KOPT-K1 (cell line): ENCODE results near the gene ATP8B1.

Experiments used
- H3K27ac ChIP-seq: fragments of 200-600 bp; sonication (generic); 2 replicates; pipeline ENCODE4 v1.5.1; 2016; ENCODE audit warnings: antibody characterized with exemption, mild to moderate bottlenecking, low read depth, low read length; ENCODE audit not compliant: poor library complexity, severe bottlenecking
- H3K36me3 ChIP-seq: fragments of 200-600 bp; sonication (generic); 2 replicates; pipeline ENCODE4 v1.5.1; 2017; ENCODE audit warnings: antibody characterized with exemption, mild to moderate bottlenecking, low read length, moderate library complexity; ENCODE audit not compliant: insufficient read depth
- H3K9me3 ChIP-seq: fragments of 200-600 bp; sonication (generic); 2 replicates; pipeline ENCODE4 v1.5.1; 2017; ENCODE audit warnings: antibody characterized with exemption, low read length, mild to moderate bottlenecking; ENCODE audit not compliant: insufficient read depth, poor library complexity, severe bottlenecking

ATP8B1 gene

GRCh38 chr18:57635003-57635822 is 167.9 kb downstream of the ATP8B1 start:
- Histone ChIP-seq H3K9me3 (no peaks in the 10 kb centered on the region), H3K36me3 (peaks cover 4% of the 10 kb centered on the region; the same call in 1 of the 2 replicates), H3K27ac (no peak overlapping the region)

GRCh38 chr18:57631697-57632096 is 171.4 kb downstream of the ATP8B1 start:
- no peaks in the 10 kb centered on the region for H3K36me3 ChIP-seq
- peak overlapping the region; percentile 58 for H3K27ac ChIP-seq
- no peaks in the 10 kb centered on the region for H3K9me3 ChIP-seq

- H3K36me3 ChIP-seq, result no peaks in the 10 kb centered on the region
- no peaks in the 10 kb centered on the region for H3K9me3 ChIP-seq
- H3K27ac ChIP-seq, result peak overlapping the region; percentile 58
Observed at GRCh38 chr18:57630754-57631595, 172.1 kb downstream of the ATP8B1 start.

GRCh38 chr18:57630002-57630753 is 172.9 kb downstream of the ATP8B1 start:
- no peaks in the 10 kb centered on the region for H3K36me3 ChIP-seq
- H3K27ac ChIP-seq, result peak overlapping the region; percentile 58
- no peaks in the 10 kb centered on the region for H3K9me3 ChIP-seq

GRCh38 chr18:57629422-57629821 is 173.7 kb downstream of the ATP8B1 start:
- Histone ChIP-seq H3K36me3 (no peaks in the 10 kb centered on the region), H3K27ac (peak overlapping the region; percentile 58), H3K9me3 (no peaks in the 10 kb centered on the region)

GRCh38 chr18:57627488-57627887 is 175.6 kb downstream of the ATP8B1 start:
- Histone ChIP-seq H3K9me3 (no peaks in the 10 kb centered on the region), H3K27ac (no peak overlapping the region), H3K36me3 (no peaks in the 10 kb centered on the region)

GRCh38 chr18:57624988-57625387 is 178.1 kb downstream of the ATP8B1 start:
- Histone ChIP-seq H3K36me3 (peaks cover 2% of the 10 kb centered on the region; the same call in 1 of the 2 replicates), H3K9me3 (no peaks in the 10 kb centered on the region), H3K27ac (no peak overlapping the region)

GRCh38 chr18:57621246-57621604 is 181.9 kb downstream of the ATP8B1 start:
- Histone ChIP-seq H3K36me3 (peaks cover 32% of the 10 kb centered on the region), H3K9me3 (no peaks in the 10 kb centered on the region), H3K27ac (peak overlapping the region; percentile 73)

GRCh38 chr18:57619876-57620275 is 183.2 kb downstream of the ATP8B1 start:
- Histone ChIP-seq H3K27ac (no peak overlapping the region), H3K9me3 (no peaks in the 10 kb centered on the region), H3K36me3 (peaks cover 46% of the 10 kb centered on the region)

GRCh38 chr18:57618910-57619309 is 184.2 kb downstream of the ATP8B1 start:
- peaks cover 54% of the 10 kb centered on the region for H3K36me3 ChIP-seq
- H3K9me3 ChIP-seq, result no peaks in the 10 kb centered on the region
- no peak overlapping the region for H3K27ac ChIP-seq

- no peak overlapping the region for H3K27ac ChIP-seq
- H3K9me3 ChIP-seq, result no peaks in the 10 kb centered on the region
- peaks cover 99% of the 10 kb centered on the region for H3K36me3 ChIP-seq
Observed at GRCh38 chr18:57603871-57604270, 199.2 kb downstream of the ATP8B1 start.
